LNCaP clone FGC (cell line): Measurements from ENCODE around the gene KLHL2.

Experiments used
- DNase-seq: peaks from one replicate; pipeline ENCODE4 v3.0.0-alpha.2; 2011; ENCODE audit warnings: low read depth
- H3K4me3 ChIP-seq: 2 replicates; pipeline ENCODE4 v1.5.1; 2011; ENCODE audit warnings: mild to moderate bottlenecking, low read depth, low read length, control low read depth
- CTCF ChIP-seq: IDR thresholded peaks from 2 replicates; pipeline ENCODE4 v1.5.1; 2012; ENCODE audit warnings: mild to moderate bottlenecking; ENCODE audit not compliant: control insufficient read depth, insufficient read depth; ENCODE audit errors: extremely low read depth

KLHL2 gene

GRCh38 chr4:165361810-165362209, 154.4 kb downstream of the KLHL2 start:
- no peak for TF ChIP-seq CTCF
- DNase-seq, result no peak
- no peak overlapping the region for H3K4me3 ChIP-seq

DNA sequence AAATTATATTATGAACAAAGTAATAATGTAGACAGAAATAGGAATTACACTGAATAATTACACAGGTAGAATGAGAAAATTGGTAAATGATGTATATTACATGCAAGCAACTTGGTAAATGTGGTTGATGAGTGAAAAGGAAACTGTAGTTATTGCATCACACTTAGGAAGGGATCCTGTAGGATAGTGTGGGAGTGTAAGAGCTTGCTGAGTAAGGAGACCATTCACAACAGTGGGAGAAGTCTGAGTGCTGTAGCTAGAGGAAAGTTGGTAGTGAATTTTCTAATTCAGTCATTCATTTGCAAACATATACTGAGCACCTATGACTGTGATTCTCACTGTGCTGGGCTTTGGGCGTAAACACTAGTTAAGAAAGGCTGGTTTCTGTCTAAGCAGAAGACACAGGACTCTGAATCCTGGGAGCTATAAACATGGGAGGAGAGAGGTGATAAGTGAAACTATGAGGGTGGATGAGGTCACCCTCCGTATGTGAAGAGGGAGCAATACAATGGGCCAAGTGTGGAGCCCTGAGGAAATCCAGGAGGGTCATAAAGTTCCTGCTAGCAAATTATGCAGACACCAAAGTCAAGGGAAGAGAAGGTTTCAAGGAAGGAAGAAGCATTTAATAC, 157.2 kb downstream of the KLHL2 start:
- no peak for DNase-seq
- no peak for TF ChIP-seq CTCF

DNA sequence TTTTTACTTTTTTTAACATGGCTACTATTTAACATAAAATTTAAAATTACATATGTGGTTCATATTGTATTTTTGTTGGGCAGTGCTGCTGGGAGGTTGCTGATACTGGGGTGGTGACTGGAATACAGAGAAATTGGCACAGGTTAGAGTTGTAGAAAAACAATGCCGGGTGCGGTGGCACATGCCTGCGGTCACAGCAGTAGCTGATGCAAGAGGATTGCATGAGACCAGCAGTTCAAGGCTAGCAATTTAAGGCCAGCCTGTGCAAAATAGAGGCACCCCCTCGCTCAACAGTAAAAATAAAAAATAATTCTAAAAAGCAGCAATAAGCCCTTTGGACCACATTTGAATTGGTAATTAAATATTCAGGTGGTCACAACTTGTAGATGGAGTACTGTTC, 159.7 kb downstream of the KLHL2 start:
- no peak for TF ChIP-seq CTCF
- H3K4me3 ChIP-seq, result no peak overlapping the region
- DNase-seq, result no peak

More for the DNA sequence above, 157.2 kb downstream of the KLHL2 start:
- no peak overlapping the region for H3K4me3 ChIP-seq

- H3K4me3 ChIP-seq, result no peak overlapping the region
- TF ChIP-seq CTCF, result no peak
- no peak for DNase-seq
Observed at GRCh38 chr4:165368114-165368513, 160.8 kb downstream of the KLHL2 start.

DNA sequence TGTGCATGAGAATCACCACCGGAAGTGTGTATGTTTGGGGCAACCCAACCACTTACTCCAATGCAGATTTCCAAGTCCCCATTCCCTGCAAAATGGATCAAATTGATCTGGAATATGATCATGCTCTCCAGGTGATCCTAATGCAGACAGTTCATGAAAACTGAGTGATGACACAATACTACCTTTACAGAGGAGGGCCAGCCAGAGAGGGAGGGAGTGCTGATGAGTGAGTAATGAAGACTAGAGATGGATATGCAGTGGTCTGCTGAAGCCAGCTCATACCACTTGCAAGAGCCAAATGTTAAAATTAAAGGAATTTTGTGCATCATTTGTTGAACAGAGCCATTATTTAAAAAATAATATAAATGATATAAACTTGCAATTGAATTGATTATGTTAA, 161.2 kb downstream of the KLHL2 start:
- DNase-seq, result no peak
- no peak overlapping the region for H3K4me3 ChIP-seq
- TF ChIP-seq CTCF, result no peak

DNA sequence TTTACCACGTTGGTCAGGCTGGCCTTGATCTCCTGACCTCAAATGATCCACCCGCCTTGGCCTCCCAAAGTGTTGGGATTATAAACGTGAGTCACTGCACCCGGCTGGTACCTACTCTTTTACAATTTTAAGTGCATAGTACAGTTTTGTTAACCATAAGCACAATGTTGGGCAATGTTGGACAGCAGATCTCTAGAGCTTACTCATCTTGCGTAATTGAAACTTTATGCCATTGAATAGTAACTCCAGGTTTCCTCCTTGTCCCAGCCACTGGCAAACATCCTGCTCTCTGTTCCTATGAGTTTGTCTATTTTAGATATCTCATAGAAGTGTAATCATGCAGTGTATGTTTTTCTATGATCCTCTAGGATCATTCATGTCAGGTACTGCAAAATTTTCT, 162.2 kb downstream of the KLHL2 start:
- H3K4me3 ChIP-seq, result no peak overlapping the region
- no peak for TF ChIP-seq CTCF
- peak; percentile 76 for DNase-seq

- DNase-seq, result no peak
- no peak overlapping the region for H3K4me3 ChIP-seq
- TF ChIP-seq CTCF, result no peak
Observed at GRCh38 chr4:165370530-165370929, 163.2 kb downstream of the KLHL2 start.
